Neural crest cell (in vitro differentiated cells): ENCODE measurements around the gene CPPED1. TPM values are rescaled to one million over a fixed set of nuclear protein-coding genes. Genes with fewer than 3 reads are reported as not detected.

Experiments used
- DNase-seq: peaks from one replicate; pipeline ENCODE4 v3.0.0; 2021; ENCODE audit warnings: low read depth, mixed read lengths, low spot score
- H3K27ac Mint-ChIP-seq: one replicate; pipeline ENCODE4 v1.8.0; 2021; ENCODE audit warnings: mild to moderate bottlenecking, mixed read lengths; ENCODE audit not compliant: unreplicated experiment
- H3K27me3 Mint-ChIP-seq: 2 replicates; pipeline ENCODE4 v1.8.0; 2021; ENCODE audit warnings: low read depth, mild to moderate bottlenecking, mixed read lengths
- H3K36me3 Mint-ChIP-seq: 2 replicates; pipeline ENCODE4 v1.8.0; 2021; ENCODE audit warnings: low read depth, mild to moderate bottlenecking, mixed read lengths
- H3K4me1 Mint-ChIP-seq: 2 replicates; pipeline ENCODE4 v1.8.0; 2021; ENCODE audit warnings: mixed read lengths
- H3K4me3 Mint-ChIP-seq: one replicate; pipeline ENCODE4 v1.8.0; 2021; ENCODE audit warnings: mild to moderate bottlenecking, mixed read lengths
- H3K9me3 Mint-ChIP-seq: 2 replicates; pipeline ENCODE4 v1.8.0; 2021; ENCODE audit warnings: mixed read lengths
- total RNA-seq: library from RNA; stranded (reverse); gene quantifications from 2 replicates; pipeline ENCODE4 v1.2.1, GENCODE V29; 2021
- TF ChIP-seq, protein P1 (sequence below): fragments of 200-600 bp; sonication (generic); conservative IDR thresholded peaks from 2 replicates; pipeline ENCODE4 v1.5.0; 2021; ENCODE audit warnings: antibody characterized with exemption, mild to moderate bottlenecking

CPPED1 gene
- total RNA-seq, 1 donor from 2014 or later = 6.9 TPM

DNA sequence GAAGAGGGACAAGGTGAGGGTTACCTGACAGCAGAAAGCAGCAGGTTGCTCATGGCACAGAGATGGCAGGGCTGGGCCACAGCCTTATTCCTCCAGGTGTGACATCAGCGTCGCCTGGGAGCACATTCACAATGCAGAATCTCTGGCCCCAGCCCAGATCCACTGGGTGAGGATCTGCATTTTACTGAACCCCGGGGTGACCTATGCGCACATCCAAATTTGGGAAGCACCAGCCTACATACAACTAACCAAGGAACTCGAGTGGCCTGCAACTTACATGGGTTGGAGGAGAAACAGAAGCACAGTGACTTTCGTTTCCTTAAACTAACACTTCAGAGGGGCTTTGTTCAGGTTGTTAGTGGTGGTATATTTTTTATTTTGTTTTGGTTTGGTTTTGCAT is 17.6 kb downstream of the CPPED1 start:
- Mint-ChIP-seq H3K27me3 (no peaks in the 10 kb centered on the region), H3K36me3 (peaks cover 6% of the 10 kb centered on the region), H3K4me3 (no peak overlapping the region), H3K27ac (no peak overlapping the region), H3K4me1 (no peaks in the 10 kb centered on the region), H3K9me3 (no peaks in the 10 kb centered on the region)
- DNase-seq = no peak
- TF ChIP-seq, protein P1, sequence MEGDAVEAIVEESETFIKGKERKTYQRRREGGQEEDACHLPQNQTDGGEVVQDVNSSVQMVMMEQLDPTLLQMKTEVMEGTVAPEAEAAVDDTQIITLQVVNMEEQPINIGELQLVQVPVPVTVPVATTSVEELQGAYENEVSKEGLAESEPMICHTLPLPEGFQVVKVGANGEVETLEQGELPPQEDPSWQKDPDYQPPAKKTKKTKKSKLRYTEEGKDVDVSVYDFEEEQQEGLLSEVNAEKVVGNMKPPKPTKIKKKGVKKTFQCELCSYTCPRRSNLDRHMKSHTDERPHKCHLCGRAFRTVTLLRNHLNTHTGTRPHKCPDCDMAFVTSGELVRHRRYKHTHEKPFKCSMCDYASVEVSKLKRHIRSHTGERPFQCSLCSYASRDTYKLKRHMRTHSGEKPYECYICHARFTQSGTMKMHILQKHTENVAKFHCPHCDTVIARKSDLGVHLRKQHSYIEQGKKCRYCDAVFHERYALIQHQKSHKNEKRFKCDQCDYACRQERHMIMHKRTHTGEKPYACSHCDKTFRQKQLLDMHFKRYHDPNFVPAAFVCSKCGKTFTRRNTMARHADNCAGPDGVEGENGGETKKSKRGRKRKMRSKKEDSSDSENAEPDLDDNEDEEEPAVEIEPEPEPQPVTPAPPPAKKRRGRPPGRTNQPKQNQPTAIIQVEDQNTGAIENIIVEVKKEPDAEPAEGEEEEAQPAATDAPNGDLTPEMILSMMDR = no peak

DNA sequence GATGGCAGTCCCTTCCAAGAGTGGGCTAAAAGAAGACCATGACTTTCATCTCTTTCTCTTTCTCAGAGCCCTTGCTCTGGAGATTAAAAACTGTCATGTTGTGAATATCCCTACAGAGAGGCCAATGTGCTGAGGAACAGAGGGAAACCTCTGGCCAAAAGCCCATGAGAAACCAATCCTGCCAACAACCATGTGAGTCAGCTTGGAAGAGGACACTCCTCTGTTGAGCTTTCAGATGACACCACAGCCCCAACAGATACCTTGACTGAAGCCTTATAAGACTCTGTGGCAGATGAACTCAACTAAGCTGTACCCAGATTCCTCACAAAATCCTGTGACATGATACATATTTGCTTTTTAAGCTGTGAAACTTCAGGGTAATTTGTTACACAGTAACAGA is 19.6 kb downstream of the CPPED1 start:
- no peak for DNase-seq
- H3K4me1 Mint-ChIP-seq = no peaks in the 10 kb centered on the region
- no peak overlapping the region for H3K4me3 Mint-ChIP-seq
- no peaks in the 10 kb centered on the region for H3K27me3 Mint-ChIP-seq
- TF ChIP-seq, protein P1 = no peak
- no peaks in the 10 kb centered on the region for H3K9me3 Mint-ChIP-seq
- no peak overlapping the region for H3K27ac Mint-ChIP-seq
- peaks cover 4% of the 10 kb centered on the region for H3K36me3 Mint-ChIP-seq

DNA sequence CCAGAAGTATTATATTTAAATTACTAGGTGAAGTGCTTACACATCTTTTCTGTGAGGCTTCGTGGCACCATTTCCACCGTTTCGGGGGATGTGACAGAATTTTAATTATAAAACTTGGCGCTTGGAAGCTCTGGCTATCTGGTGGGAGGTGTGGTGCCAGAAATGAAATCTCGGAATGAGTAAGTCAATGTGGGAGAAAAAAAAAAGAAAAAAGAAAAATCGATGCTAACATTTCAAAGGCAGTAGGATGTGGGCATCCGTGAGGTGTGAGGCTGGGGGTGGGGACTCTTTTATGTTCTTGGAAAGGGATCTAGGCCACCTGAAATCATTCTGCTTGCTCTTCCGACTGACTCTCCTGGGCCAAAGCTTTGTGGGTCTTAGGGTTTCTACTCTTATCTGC is 21.9 kb downstream of the CPPED1 start:
- Mint-ChIP-seq H3K4me3 (no peak overlapping the region), H3K27me3 (no peaks in the 10 kb centered on the region), H3K27ac (no peak overlapping the region), H3K36me3 (no peaks in the 10 kb centered on the region), H3K9me3 (no peaks in the 10 kb centered on the region), H3K4me1 (no peaks in the 10 kb centered on the region)
- TF ChIP-seq, protein P1 = no peak
- no peak for DNase-seq

DNA sequence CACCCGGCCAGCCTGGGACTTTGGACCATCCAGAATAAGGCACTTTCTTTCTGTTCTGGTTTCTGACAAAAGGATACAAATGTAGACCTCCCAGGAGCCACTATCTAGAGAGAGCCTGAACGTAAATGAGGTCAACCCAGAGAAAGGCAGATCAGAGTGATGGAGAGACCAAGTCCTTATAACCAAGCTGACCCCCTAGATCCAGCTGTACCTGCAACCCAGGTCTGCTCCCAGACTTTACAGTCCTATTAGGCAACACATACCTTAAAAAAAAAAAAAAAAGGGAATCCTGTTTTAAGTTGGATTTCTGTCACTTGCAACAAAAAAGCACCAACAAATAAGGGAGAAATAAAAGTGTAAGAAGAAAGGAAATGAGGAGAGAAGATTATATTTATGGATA is 23.2 kb downstream of the CPPED1 start:
- H3K27me3 Mint-ChIP-seq = no peaks in the 10 kb centered on the region
- peaks cover 6% of the 10 kb centered on the region for H3K36me3 Mint-ChIP-seq
- H3K4me1 Mint-ChIP-seq = no peaks in the 10 kb centered on the region
- TF ChIP-seq, protein P1 = no peak
- H3K4me3 Mint-ChIP-seq = no peak overlapping the region
- no peaks in the 10 kb centered on the region for H3K9me3 Mint-ChIP-seq
- H3K27ac Mint-ChIP-seq = no peak overlapping the region
- DNase-seq = no peak

DNA sequence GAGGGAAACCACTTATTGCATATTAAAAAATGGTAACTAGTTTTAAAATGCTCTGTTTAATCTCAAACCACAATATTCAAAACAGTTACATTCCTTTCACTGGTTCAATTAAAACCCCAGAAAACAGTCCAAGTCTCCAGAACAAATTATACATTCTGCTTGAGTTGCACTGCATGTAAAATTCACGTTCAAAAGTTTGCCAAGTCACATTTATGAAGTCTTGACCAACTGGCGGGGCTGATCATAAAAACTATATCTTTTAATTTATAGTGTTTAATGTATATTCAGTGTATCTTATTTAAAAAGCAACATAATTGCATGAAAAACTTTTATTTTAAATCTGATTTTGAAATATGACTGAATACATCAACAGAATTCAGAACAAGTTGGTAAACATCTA is 25.0 kb downstream of the CPPED1 start:
- Mint-ChIP-seq H3K4me1 (no peaks in the 10 kb centered on the region), H3K27me3 (no peaks in the 10 kb centered on the region), H3K4me3 (no peak overlapping the region), H3K9me3 (no peaks in the 10 kb centered on the region), H3K36me3 (peaks cover 10% of the 10 kb centered on the region), H3K27ac (no peak overlapping the region)
- DNase-seq = no peak
- TF ChIP-seq, protein P1 = no peak
